PC-9 (cell line): ENCODE measurements around the gene AUTS2.

Source experiments
- EZH2 ChIP-seq: fragments of 200-600 bp; sonication (generic); IDR thresholded peaks from 2 replicates; pipeline ENCODE4 v1.8.0; 2017; ENCODE audit warnings: antibody characterized with exemption, low read depth
- TF ChIP-seq, protein P1 (sequence below): fragments of 200-600 bp; sonication (generic); conservative IDR thresholded peaks from 2 replicates; pipeline ENCODE4 v1.6.1; 2017; ENCODE audit warnings: mixed run types, antibody characterized with exemption, mild to moderate bottlenecking, moderate library complexity

DNA sequence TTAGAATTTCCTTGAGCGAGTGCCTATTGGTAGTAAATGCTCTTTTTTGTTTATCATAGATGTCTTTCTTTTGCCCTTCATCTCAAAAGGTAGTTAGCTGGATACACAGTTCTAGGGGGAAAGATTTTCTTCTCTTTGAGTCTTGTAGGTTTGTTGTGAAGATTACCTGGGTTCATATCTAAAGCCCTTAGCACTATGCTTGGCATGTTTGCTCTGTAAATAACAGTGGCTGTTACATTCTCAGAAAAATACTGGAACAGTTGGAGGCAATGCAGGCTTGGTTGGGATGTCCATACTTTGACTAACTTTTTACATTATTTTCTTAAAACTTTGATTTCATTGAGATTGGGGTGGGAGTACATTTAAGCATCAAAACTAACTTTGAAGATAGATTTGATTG, 144.0 kb downstream of the AUTS2 start:
- TF ChIP-seq, protein P1, sequence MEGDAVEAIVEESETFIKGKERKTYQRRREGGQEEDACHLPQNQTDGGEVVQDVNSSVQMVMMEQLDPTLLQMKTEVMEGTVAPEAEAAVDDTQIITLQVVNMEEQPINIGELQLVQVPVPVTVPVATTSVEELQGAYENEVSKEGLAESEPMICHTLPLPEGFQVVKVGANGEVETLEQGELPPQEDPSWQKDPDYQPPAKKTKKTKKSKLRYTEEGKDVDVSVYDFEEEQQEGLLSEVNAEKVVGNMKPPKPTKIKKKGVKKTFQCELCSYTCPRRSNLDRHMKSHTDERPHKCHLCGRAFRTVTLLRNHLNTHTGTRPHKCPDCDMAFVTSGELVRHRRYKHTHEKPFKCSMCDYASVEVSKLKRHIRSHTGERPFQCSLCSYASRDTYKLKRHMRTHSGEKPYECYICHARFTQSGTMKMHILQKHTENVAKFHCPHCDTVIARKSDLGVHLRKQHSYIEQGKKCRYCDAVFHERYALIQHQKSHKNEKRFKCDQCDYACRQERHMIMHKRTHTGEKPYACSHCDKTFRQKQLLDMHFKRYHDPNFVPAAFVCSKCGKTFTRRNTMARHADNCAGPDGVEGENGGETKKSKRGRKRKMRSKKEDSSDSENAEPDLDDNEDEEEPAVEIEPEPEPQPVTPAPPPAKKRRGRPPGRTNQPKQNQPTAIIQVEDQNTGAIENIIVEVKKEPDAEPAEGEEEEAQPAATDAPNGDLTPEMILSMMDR: no peak
- no peak for TF ChIP-seq EZH2
